Tibial artery (tissue), 4 donors: Measurements from ENCODE around the gene MED25.

Experiments used
- DNase-seq, 2 donors: peaks; one replicate each; pipeline ENCODE4 v3.0.0-alpha.2; 2019
- H3K27ac ChIP-seq, 2 donors: fragments of 200-600 bp; sonication (generic) in 1 of 2; 1 replicate in 1 of 2; 2 replicates in 1 of 2; pipeline ENCODE4 v1.5.1; 2018 to 2019; ENCODE audit warnings: mild to moderate bottlenecking in 1 of 2
- H3K27me3 ChIP-seq, 2 donors: fragments of 200-600 bp; sonication (generic) in 1 of 2; one replicate each; pipeline versions ENCODE4 v1.5.1 to v1.6.0; 2016 to 2019
- H3K36me3 ChIP-seq, 3 donors: fragments of 200-600 bp; sonication (generic) in 2 of 3; one replicate each; pipeline ENCODE4 v1.5.1; 2016 to 2019; ENCODE audit warnings: mild to moderate bottlenecking in 2 of 3
- H3K4me1 ChIP-seq, 4 donors: fragments of 200-600 bp; sonication (generic) in 2 of 4; 1 replicate in 3 of 4; 2 replicates in 1 of 4; pipeline ENCODE4 v1.5.1; 2016 to 2019
- H3K4me3 ChIP-seq, 2 donors: fragments of 200-600 bp; sonication (generic) in 1 of 2; 1 replicate in 1 of 2; 2 replicates in 1 of 2; pipeline ENCODE4 v1.5.1; 2018 to 2019; ENCODE audit warnings: mild to moderate bottlenecking in 2 of 2
- H3K9me3 ChIP-seq, 3 donors: fragments of 200-600 bp; sonication (generic) in 1 of 3; one replicate each; pipeline ENCODE4 v1.5.1; 2016 to 2019
- intact Hi-C: fragments of 100-400 bp; cut with DNase I; formaldehyde crosslinking; loops from one replicate; pipeline ENCODE4 v1.15.0; 2023; ENCODE audit warnings: low total_unique reads
- TF ChIP-seq, protein P1 (sequence below), 2 experiments: fragments of 200-600 bp in 1 of 2; fragments of 450-650 bp in 1 of 2; IDR thresholded peaks; one replicate each; pipeline ENCODE4 v1.5.1; 2017 to 2019; ENCODE audit warnings: antibody characterized with exemption in 2 of 2, mild to moderate bottlenecking in 1 of 2, moderate library complexity in 1 of 2

The MED25 gene

DNA sequence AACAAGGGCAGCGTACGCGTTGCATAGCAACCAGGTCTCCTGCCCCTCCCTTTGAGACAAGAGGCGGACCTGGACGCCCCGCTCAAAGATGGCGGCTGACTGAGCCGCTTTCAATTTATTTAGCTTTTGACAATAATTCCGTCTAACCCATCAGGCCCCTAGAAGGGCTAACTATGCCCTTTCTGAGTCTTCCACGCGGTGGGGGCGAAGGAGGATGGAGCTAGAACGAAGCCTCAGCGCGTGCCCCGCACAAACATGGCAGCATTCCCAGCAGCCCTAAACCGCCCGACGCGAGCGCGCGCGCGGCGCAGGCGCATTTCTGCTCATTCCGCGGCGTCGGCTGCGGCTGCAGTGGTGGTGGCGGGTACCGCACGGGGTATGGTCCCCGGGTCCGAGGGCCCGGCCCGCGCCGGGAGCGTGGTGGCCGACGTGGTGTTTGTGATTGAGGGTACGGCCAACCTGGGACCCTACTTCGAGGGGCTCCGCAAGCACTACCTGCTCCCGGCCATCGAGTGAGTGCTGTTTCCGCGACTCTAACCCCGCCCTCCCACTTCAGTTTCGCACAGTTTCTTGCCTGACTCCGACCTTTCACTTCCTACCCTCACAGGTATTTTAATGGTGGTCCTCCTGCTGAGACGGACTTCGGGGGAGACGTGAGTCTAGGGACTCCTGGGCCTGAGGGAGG is at the start of gene MED25:
Gene MED25, plus strand, starts transcription at position 326 of the 685 bp plus-strand sequence. Its CDS starts 53 bp downstream, at position 379.
- peak; percentile 80 to 90 for DNase-seq
- Histone ChIP-seq H3K27me3 (no peaks in the 10 kb centered on the region), H3K4me1 (peaks cover 0 to 33% (median 14%) of the 10 kb centered on the region in 4 donors), H3K4me3 (peak within 1 kb of the TSS; percentile 71 to 72), H3K27ac (peak within 1 kb of the TSS; percentile 94 to 95), H3K9me3 (no peaks in the 10 kb centered on the region), H3K36me3 (peaks cover 0 to 12% (median 3%) of the 10 kb centered on the region in 3 donors)
- TF ChIP-seq, protein P1, sequence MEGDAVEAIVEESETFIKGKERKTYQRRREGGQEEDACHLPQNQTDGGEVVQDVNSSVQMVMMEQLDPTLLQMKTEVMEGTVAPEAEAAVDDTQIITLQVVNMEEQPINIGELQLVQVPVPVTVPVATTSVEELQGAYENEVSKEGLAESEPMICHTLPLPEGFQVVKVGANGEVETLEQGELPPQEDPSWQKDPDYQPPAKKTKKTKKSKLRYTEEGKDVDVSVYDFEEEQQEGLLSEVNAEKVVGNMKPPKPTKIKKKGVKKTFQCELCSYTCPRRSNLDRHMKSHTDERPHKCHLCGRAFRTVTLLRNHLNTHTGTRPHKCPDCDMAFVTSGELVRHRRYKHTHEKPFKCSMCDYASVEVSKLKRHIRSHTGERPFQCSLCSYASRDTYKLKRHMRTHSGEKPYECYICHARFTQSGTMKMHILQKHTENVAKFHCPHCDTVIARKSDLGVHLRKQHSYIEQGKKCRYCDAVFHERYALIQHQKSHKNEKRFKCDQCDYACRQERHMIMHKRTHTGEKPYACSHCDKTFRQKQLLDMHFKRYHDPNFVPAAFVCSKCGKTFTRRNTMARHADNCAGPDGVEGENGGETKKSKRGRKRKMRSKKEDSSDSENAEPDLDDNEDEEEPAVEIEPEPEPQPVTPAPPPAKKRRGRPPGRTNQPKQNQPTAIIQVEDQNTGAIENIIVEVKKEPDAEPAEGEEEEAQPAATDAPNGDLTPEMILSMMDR (IDR thresholded peaks at IDR 0.05), result peak; percentile 55 to 78
- intact Hi-C loops, result loop anchor here (5.0 kb wide), 1 partner anchor 54 kb away; no protein-coding TSS in a partner anchor

- Histone ChIP-seq H3K4me1 (peaks cover 0 to 30% (median 27%) of the 10 kb centered on the region in 4 donors), H3K9me3 (no peaks in the 10 kb centered on the region), H3K36me3 (peaks cover 0 to 11% (median 4%) of the 10 kb centered on the region in 3 donors), H3K27ac (no peak overlapping the region), H3K4me3 (no peak overlapping the region), H3K27me3 (no peaks in the 10 kb centered on the region)
- TF ChIP-seq, protein P1 (IDR thresholded peaks at IDR 0.05), result no peak
- intact Hi-C loops, result no loop called here
- DNase-seq, result no peak
Observed at GRCh38 chr19:49770529-49770928, 47.6 kb upstream of the MED25 start.

- no peaks in the 10 kb centered on the region for H3K9me3 ChIP-seq
- no peak overlapping the region for H3K4me3 ChIP-seq
- peaks cover 0 to 19% (median 14%) of the 10 kb centered on the region in 3 donors for H3K36me3 ChIP-seq
- H3K27ac ChIP-seq, result no peak overlapping the region
- H3K27me3 ChIP-seq, result no peaks in the 10 kb centered on the region
- H3K4me1 ChIP-seq, result peaks cover 0 to 25% (median 22%) of the 10 kb centered on the region in 4 donors
- no peak for DNase-seq
- intact Hi-C loops, result no loop called here
- TF ChIP-seq, protein P1 (IDR thresholded peaks at IDR 0.05), result no peak
Observed at GRCh38 chr19:49771674-49772139, 46.4 kb upstream of the MED25 start.

GRCh38 chr19:49772850-49773432 is 45.1 kb upstream of the MED25 start:
- Histone ChIP-seq H3K27me3 (no peaks in the 10 kb centered on the region), H3K4me1 (peaks cover 0 to 18% (median 15%) of the 10 kb centered on the region in 4 donors), H3K9me3 (no peaks in the 10 kb centered on the region), H3K27ac (no peak overlapping the region), H3K36me3 (peaks cover 0 to 19% (median 14%) of the 10 kb centered on the region in 3 donors), H3K4me3 (no peak overlapping the region)
- intact Hi-C loops, result no loop called here
- DNase-seq, result no peak
- TF ChIP-seq, protein P1 (IDR thresholded peaks at IDR 0.05), result no peak

- intact Hi-C loops, result no loop called here
- no peak overlapping the region for H3K27ac ChIP-seq
- no peaks in the 10 kb centered on the region for H3K9me3 ChIP-seq
- TF ChIP-seq, protein P1 (IDR thresholded peaks at IDR 0.05), result no peak
- no peak for DNase-seq
- H3K4me3 ChIP-seq, result no peak overlapping the region
- H3K4me1 ChIP-seq, result peaks cover 0 to 10% (median 6%) of the 10 kb centered on the region in 4 donors
- peaks cover 0 to 19% (median 14%) of the 10 kb centered on the region in 3 donors for H3K36me3 ChIP-seq
- no peaks in the 10 kb centered on the region for H3K27me3 ChIP-seq
Observed at GRCh38 chr19:49773663-49774350, 44.3 kb upstream of the MED25 start.
